Measurements from ENCODE around the gene NEK7. TPM values are rescaled to one million over a fixed set of nuclear protein-coding genes. Genes with fewer than 3 reads are reported as not detected.

The NEK7 gene
- polyA plus RNA-seq, 1 donor (not counting 4 experiments of a cell fraction or from before 2014, with no cell fraction given), result 56.8 TPM

DNA sequence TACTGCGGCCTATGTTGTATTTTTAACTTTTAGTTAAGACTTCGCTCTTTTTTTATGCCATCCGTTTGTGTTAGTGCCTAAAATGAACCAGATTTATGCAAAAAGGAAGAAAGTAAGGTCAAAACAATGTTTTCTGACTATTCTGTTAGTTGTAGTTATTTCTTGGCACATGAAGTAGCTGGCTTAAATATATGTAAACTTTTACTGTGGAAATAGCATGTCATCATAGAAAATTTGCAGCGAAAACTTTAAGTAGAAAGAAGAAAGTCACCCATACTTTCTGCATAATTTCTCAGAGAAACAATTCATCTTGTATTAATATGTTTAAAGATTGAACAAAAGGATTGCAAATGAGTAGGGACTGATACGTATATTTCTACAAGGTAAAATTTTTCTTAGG lies 106.4 kb downstream of the NEK7 start:
- no peak for FAIRE-seq

DNA sequence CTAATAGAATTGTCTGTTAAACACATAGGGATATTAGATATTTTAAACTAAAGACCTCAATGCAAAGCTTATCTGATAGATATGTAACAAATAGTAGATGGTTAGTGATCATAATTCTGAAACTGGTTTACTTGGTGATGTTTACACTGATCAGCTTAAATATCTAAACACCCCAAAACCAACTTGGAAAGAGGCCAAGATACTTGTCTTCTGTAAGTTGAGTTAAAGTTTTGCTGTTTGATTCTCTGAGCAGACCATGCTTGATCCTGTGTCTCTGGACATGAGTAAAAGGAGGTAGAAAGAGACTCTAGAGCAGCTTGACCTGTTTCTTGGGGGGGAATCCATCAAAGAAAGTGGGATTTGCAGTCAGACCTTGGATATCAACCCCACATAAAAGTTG lies 107.5 kb downstream of the NEK7 start:
- Histone ChIP-seq H3K27me3 (ENCODE audit: control insufficient read depth, extremely low read depth, insufficient read depth, low read length) (no peaks in the 10 kb centered on the region), H3K79me2 (ENCODE audit: control insufficient read depth, insufficient read depth, low read length) (peaks cover 8% of the 10 kb centered on the region), H3K9me1 (ENCODE audit: control insufficient read depth, extremely low read depth, insufficient read depth, low read length) (no peaks in the 10 kb centered on the region), H4K20me1 (ENCODE audit: control insufficient read depth, extremely low read depth, insufficient read depth, low read length) (no peaks in the 10 kb centered on the region), H3K9ac (ENCODE audit: control insufficient read depth, extremely low read depth, insufficient read depth, low read length) (no peak overlapping the region), H3K4me2 (ENCODE audit: control insufficient read depth, extremely low read depth, insufficient read depth, low read depth, low read length) (no peak overlapping the region), H2AFZ (ENCODE audit: control insufficient read depth, low read length) (no peak overlapping the region), H3K4me3 (ENCODE audit: control insufficient read depth in 2 of 3, extremely low read depth in 1 of 3, insufficient read depth in 2 of 3, low read depth in 1 of 3, low read length in 3 of 3) (no peak overlapping the region), H3K9me3 (ENCODE audit: control insufficient read depth, low read depth, low read length) (no peaks in the 10 kb centered on the region), H3K4me1 (ENCODE audit: control insufficient read depth, extremely low read depth, insufficient read depth, low read length) (peaks cover 28% of the 10 kb centered on the region), H3K36me3 (ENCODE audit: control insufficient read depth in 2 of 2, extremely low read depth in 1 of 2, insufficient read depth in 2 of 2, low read length in 2 of 2) (no peaks in the 10 kb centered on the region), H3K27ac (ENCODE audit: control insufficient read depth, insufficient read depth, low read length) (no peak overlapping the region)
- DNase-seq (ENCODE audit: low read depth, low spot score) (no peak), FAIRE-seq (no peak)
- TF ChIP-seq, protein P1, sequence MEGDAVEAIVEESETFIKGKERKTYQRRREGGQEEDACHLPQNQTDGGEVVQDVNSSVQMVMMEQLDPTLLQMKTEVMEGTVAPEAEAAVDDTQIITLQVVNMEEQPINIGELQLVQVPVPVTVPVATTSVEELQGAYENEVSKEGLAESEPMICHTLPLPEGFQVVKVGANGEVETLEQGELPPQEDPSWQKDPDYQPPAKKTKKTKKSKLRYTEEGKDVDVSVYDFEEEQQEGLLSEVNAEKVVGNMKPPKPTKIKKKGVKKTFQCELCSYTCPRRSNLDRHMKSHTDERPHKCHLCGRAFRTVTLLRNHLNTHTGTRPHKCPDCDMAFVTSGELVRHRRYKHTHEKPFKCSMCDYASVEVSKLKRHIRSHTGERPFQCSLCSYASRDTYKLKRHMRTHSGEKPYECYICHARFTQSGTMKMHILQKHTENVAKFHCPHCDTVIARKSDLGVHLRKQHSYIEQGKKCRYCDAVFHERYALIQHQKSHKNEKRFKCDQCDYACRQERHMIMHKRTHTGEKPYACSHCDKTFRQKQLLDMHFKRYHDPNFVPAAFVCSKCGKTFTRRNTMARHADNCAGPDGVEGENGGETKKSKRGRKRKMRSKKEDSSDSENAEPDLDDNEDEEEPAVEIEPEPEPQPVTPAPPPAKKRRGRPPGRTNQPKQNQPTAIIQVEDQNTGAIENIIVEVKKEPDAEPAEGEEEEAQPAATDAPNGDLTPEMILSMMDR (optimal IDR thresholded peaks at IDR 0.05 in 1 of 3, IDR thresholded peaks at IDR 0.05 in 1 of 3, conservative IDR thresholded peaks at IDR 0.05 in 1 of 3; ENCODE audit: extremely low read depth in 1 of 3, insufficient read depth in 2 of 3, low read length in 3 of 3), result no peak
- no peak for TF ChIP-seq EZH2 (IDR thresholded peaks at IDR 0.05; ENCODE audit: low read length)
- dilution Hi-C loops (cut with MboI; ENCODE audit: extremely low pct_ligation_motif_present, low sequenced_read_pairs), result no loop called here

More for the DNA sequence above, 106.4 kb downstream of the NEK7 start:
- DNase-seq (ENCODE audit: low read depth, low spot score), result no peak
- Histone ChIP-seq H3K27ac (ENCODE audit: control insufficient read depth, insufficient read depth, low read length) (no peak overlapping the region), H3K79me2 (ENCODE audit: control insufficient read depth, insufficient read depth, low read length) (peaks cover 8% of the 10 kb centered on the region), H3K36me3 (ENCODE audit: control insufficient read depth in 2 of 2, extremely low read depth in 1 of 2, insufficient read depth in 2 of 2, low read length in 2 of 2) (no peaks in the 10 kb centered on the region), H3K27me3 (ENCODE audit: control insufficient read depth, extremely low read depth, insufficient read depth, low read length) (no peaks in the 10 kb centered on the region), H3K9me3 (ENCODE audit: control insufficient read depth, low read depth, low read length) (no peaks in the 10 kb centered on the region), H3K9ac (ENCODE audit: control insufficient read depth, extremely low read depth, insufficient read depth, low read length) (no peak overlapping the region), H3K4me3 (ENCODE audit: control insufficient read depth in 2 of 3, extremely low read depth in 1 of 3, insufficient read depth in 2 of 3, low read depth in 1 of 3, low read length in 3 of 3) (no peak overlapping the region), H2AFZ (ENCODE audit: control insufficient read depth, low read length) (no peak overlapping the region), H4K20me1 (ENCODE audit: control insufficient read depth, extremely low read depth, insufficient read depth, low read length) (no peaks in the 10 kb centered on the region), H3K4me1 (ENCODE audit: control insufficient read depth, extremely low read depth, insufficient read depth, low read length) (peaks cover 26% of the 10 kb centered on the region), H3K4me2 (ENCODE audit: control insufficient read depth, extremely low read depth, insufficient read depth, low read depth, low read length) (no peak overlapping the region), H3K9me1 (ENCODE audit: control insufficient read depth, extremely low read depth, insufficient read depth, low read length) (no peaks in the 10 kb centered on the region)
- dilution Hi-C loops (cut with MboI; ENCODE audit: extremely low pct_ligation_motif_present, low sequenced_read_pairs), result no loop called here
- TF ChIP-seq, protein P1 (optimal IDR thresholded peaks at IDR 0.05 in 1 of 3, IDR thresholded peaks at IDR 0.05 in 1 of 3, conservative IDR thresholded peaks at IDR 0.05 in 1 of 3; ENCODE audit: extremely low read depth in 1 of 3, insufficient read depth in 2 of 3, low read length in 3 of 3), result no peak

Data from keratinocyte (primary cell).